ENCODE data around the gene EIF5AL1.
"Not testable (repeated sequence)": the region's sequence is repeated elsewhere in the genome, so short reads cannot be mapped to it uniquely, and the experiment has no call there.

DNA sequence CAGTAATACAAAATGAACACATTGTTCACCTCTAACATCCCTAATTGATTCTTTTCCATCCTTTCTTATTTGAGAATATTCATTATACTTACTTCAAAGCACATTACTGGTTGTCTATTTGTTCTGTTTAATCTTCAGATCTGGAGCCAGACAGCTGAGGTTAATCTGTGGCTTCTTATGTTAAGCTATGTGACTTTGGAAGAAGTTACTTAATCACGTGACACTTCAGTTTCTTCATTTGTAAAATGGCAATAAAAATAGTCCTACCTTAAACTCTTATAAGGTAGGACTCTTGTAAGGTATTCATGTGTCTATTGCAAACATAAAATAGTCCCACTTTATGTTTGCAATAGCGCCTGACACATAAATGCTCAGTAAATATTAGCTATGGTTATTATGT is 34.8 kb downstream of the EIF5AL1 start:
- TF ChIP-seq, protein P1, sequence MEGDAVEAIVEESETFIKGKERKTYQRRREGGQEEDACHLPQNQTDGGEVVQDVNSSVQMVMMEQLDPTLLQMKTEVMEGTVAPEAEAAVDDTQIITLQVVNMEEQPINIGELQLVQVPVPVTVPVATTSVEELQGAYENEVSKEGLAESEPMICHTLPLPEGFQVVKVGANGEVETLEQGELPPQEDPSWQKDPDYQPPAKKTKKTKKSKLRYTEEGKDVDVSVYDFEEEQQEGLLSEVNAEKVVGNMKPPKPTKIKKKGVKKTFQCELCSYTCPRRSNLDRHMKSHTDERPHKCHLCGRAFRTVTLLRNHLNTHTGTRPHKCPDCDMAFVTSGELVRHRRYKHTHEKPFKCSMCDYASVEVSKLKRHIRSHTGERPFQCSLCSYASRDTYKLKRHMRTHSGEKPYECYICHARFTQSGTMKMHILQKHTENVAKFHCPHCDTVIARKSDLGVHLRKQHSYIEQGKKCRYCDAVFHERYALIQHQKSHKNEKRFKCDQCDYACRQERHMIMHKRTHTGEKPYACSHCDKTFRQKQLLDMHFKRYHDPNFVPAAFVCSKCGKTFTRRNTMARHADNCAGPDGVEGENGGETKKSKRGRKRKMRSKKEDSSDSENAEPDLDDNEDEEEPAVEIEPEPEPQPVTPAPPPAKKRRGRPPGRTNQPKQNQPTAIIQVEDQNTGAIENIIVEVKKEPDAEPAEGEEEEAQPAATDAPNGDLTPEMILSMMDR (tag by site-specific recombination; IDR thresholded peaks at IDR 0.05) = not testable (repeated sequence)
- TF ChIP-seq ZNF140 (tag by site-specific recombination; IDR thresholded peaks at IDR 0.05); TCF7L2 (IDR thresholded peaks at IDR 0.05; ENCODE audit: borderline replicate concordance, low read depth, low read length); ZNF501 (tag by site-specific recombination; IDR thresholded peaks at IDR 0.05); ZFP37 (tag by site-specific recombination; IDR thresholded peaks at IDR 0.05): not testable (repeated sequence)
- TF ChIP-seq, protein P2, sequence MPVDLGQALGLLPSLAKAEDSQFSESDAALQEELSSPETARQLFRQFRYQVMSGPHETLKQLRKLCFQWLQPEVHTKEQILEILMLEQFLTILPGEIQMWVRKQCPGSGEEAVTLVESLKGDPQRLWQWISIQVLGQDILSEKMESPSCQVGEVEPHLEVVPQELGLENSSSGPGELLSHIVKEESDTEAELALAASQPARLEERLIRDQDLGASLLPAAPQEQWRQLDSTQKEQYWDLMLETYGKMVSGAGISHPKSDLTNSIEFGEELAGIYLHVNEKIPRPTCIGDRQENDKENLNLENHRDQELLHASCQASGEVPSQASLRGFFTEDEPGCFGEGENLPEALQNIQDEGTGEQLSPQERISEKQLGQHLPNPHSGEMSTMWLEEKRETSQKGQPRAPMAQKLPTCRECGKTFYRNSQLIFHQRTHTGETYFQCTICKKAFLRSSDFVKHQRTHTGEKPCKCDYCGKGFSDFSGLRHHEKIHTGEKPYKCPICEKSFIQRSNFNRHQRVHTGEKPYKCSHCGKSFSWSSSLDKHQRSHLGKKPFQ (tag by site-specific recombination; IDR thresholded peaks at IDR 0.05) = not testable (repeated sequence)

All from HEK293 (cell line).